ENCODE data around the gene IL16. TPM values are rescaled to one million over a fixed set of nuclear protein-coding genes. Genes with fewer than 3 reads are reported as not detected.

Gene IL16
- total and polyA plus RNA-seq, 11 donors = 1.2 to 21.6 (median 3.7) TPM

GRCh38 chr15:81275711-81276392 is 79.2 kb downstream of the IL16 start:
- no peak for DNase-seq
- Histone ChIP-seq H3K27me3 (peaks cover 0 to 3% (median 0%) of the 10 kb centered on the region in 9 donors), H3K4me3 (no peak overlapping the region), H3K36me3 (peaks cover 0 to 23% (median 0%) of the 10 kb centered on the region in 9 donors), H3K9me3 (peaks cover 0 to 16% (median 8%) of the 10 kb centered on the region in 12 donors), H3K27ac (peak overlapping the region in 11 of 12 donors; percentile 12 to 70 (median 45)), H3K4me1 (peaks cover 0 to 16% (median 4%) of the 10 kb centered on the region in 12 donors)
- peak; percentile 38 to 72 (median 48) for ATAC-seq
- TF ChIP-seq POLR2A (IDR thresholded peaks at IDR 0.05) (no peak), CTCF (IDR thresholded peaks at IDR 0.05) (no peak)
- 79 to 91% (median 83%) methylated on average over 3 of the region's 3 CpGs for WGBS, 4 donors
- intact Hi-C loops (cut with DNase I) = loop anchor here (1.0 to 10.0 kb wide), 7 partner anchors 46 to 919 kb away; partner anchors contain the start of gene STARD5 (in 1 of the 10)

GRCh38 chr15:81276967-81277366 is 80.3 kb downstream of the IL16 start:
- no peak overlapping the region for H3K27ac ChIP-seq
- peaks cover 0 to 34% (median 0%) of the 10 kb centered on the region in 9 donors for H3K36me3 ChIP-seq
- WGBS, 4 donors = 93 to 99% (median 98%) methylated on average over 2 of the region's 2 CpGs
- H3K9me3 ChIP-seq = peaks cover 0 to 16% (median 8%) of the 10 kb centered on the region in 12 donors
- peaks cover 0 to 16% (median 4%) of the 10 kb centered on the region in 12 donors for H3K4me1 ChIP-seq
- no peak overlapping the region for H3K4me3 ChIP-seq
- no peak for ATAC-seq
- no peak for TF ChIP-seq POLR2A (IDR thresholded peaks at IDR 0.05)
- no peak for TF ChIP-seq CTCF (IDR thresholded peaks at IDR 0.05)
- H3K27me3 ChIP-seq = peaks cover 0 to 3% (median 0%) of the 10 kb centered on the region in 9 donors
- DNase-seq = no peak
- intact Hi-C loops (cut with DNase I) = loop anchor here in 6 of 10 donors (5.0 to 10.0 kb wide), 4 partner anchors 45 to 918 kb away; partner anchors contain the start of gene STARD5 (in 1 of the 6)

GRCh38 chr15:81277851-81278250 is 81.2 kb downstream of the IL16 start:
- TF ChIP-seq POLR2A (IDR thresholded peaks at IDR 0.05) = no peak
- Histone ChIP-seq H3K4me1 (peaks cover 0 to 16% (median 4%) of the 10 kb centered on the region in 12 donors), H3K36me3 (peaks cover 0 to 41% (median 0%) of the 10 kb centered on the region in 9 donors), H3K4me3 (no peak overlapping the region), H3K27me3 (peaks cover 0 to 3% (median 0%) of the 10 kb centered on the region in 9 donors), H3K9me3 (peaks cover 0 to 16% (median 8%) of the 10 kb centered on the region in 12 donors), H3K27ac (no peak overlapping the region)
- DNase-seq (no peak), ATAC-seq (no peak)
- WGBS, 4 donors = 93 to 96% (median 94%) methylated on average over 2 of the region's 2 CpGs
- intact Hi-C loops (cut with DNase I) = loop anchor here in 6 of 10 donors (2.0 to 10.0 kb wide), 5 partner anchors 44 to 917 kb away; partner anchors contain the start of gene STARD5 (in 1 of the 6)

- TF ChIP-seq POLR2A (IDR thresholded peaks at IDR 0.05) (no peak), CTCF (IDR thresholded peaks at IDR 0.05) (no peak)
- Histone ChIP-seq H3K9me3 (peaks cover 0 to 16% (median 8%) of the 10 kb centered on the region in 12 donors), H3K27ac (no peak overlapping the region), H3K4me1 (peaks cover 0 to 16% (median 4%) of the 10 kb centered on the region in 12 donors), H3K36me3 (peaks cover 0 to 38% (median 0%) of the 10 kb centered on the region in 9 donors), H3K27me3 (peaks cover 0 to 3% (median 0%) of the 10 kb centered on the region in 9 donors), H3K4me3 (no peak overlapping the region)
- intact Hi-C loops (cut with DNase I) = loop anchor here in 6 of 10 donors (2.0 to 10.0 kb wide), 5 partner anchors 44 to 916 kb away; partner anchors contain the start of gene STARD5 (in 1 of the 6)
- 92 to 96% (median 95%) methylated on average over 6 of the region's 6 CpGs for WGBS, 4 donors
- ATAC-seq (no peak), DNase-seq (no peak)
Observed at GRCh38 chr15:81278306-81279029, 81.8 kb downstream of the IL16 start.
